Measurements from ENCODE around the gene STARD13. TPM values are rescaled to one million over a fixed set of nuclear protein-coding genes. Genes with fewer than 3 reads are reported as not detected.

The STARD13 gene
- total and polyA plus RNA-seq, 8 donors, result 7.8 to 29.4 (median 16.2) TPM

- H3K4me1 ChIP-seq, result peaks cover 17 to 28% (median 20%) of the 10 kb centered on the region in 3 donors
- no peaks in the 10 kb centered on the region for H3K27me3 ChIP-seq
- 96 to 97% methylated on average over 3 of the region's 3 CpGs for WGBS, 2 donors
- TF ChIP-seq CTCF (IDR thresholded peaks at IDR 0.05), result no peak
- FAIRE-seq (no peak), DNase-seq (no peak), ATAC-seq (no peak)
- intact Hi-C loops (cut with DNase I), result no loop called here
- no peaks in the 10 kb centered on the region for H3K9me3 ChIP-seq
- no peak overlapping the region for H3K4me3 ChIP-seq
- H3K27ac ChIP-seq, result no peak overlapping the region
- no peaks in the 10 kb centered on the region for H3K36me3 ChIP-seq
Observed at GRCh38 chr13:33212396-33212795, 73.2 kb downstream of the STARD13 start.

GRCh38 chr13:33210090-33210489 lies 75.5 kb downstream of the STARD13 start:
- H3K27me3 ChIP-seq, result no peaks in the 10 kb centered on the region
- intact Hi-C loops (cut with DNase I), result no loop called here
- DNase-seq (no peak), ATAC-seq (no peak), FAIRE-seq (no peak)
- no peak overlapping the region for H3K27ac ChIP-seq
- 77 to 90% methylated on average over 2 of the region's 2 CpGs for WGBS, 2 donors
- TF ChIP-seq CTCF (IDR thresholded peaks at IDR 0.05), result no peak
- peaks cover 25 to 47% (median 36%) of the 10 kb centered on the region in 3 donors for H3K4me1 ChIP-seq
- no peaks in the 10 kb centered on the region for H3K9me3 ChIP-seq
- no peak overlapping the region for H3K4me3 ChIP-seq
- H3K36me3 ChIP-seq, result no peaks in the 10 kb centered on the region

- DNase-seq, result peak in 1 of 6 donors; percentile 38
- FAIRE-seq, result no peak
Observed at GRCh38 chr13:33208290-33209220, 77.0 kb downstream of the STARD13 start.

GRCh38 chr13:33207615-33207961 lies 78.0 kb downstream of the STARD13 start:
- TF ChIP-seq CTCF (IDR thresholded peaks at IDR 0.05), result no peak
- 23 to 26% methylated on average over 3 of the region's 3 CpGs for WGBS, 2 donors
- Histone ChIP-seq H3K36me3 (no peaks in the 10 kb centered on the region), H3K27me3 (no peaks in the 10 kb centered on the region), H3K9me3 (no peaks in the 10 kb centered on the region), H3K4me1 (peaks cover 14 to 44% (median 37%) of the 10 kb centered on the region in 3 donors), H3K27ac (peak overlapping the region; percentile 21 to 90 (median 46)), H3K4me3 (no peak overlapping the region)
- intact Hi-C loops (cut with DNase I), result no loop called here
- no peak for FAIRE-seq
- ATAC-seq, result peak; percentile 19 to 35 (median 27)
- DNase-seq, result peak in 3 of 6 donors; percentile 25 to 42 (median 42)

More at GRCh38 chr13:33208290-33209220, 77.0 kb downstream of the STARD13 start:
- 70 to 72% methylated on average over 6 of the region's 6 CpGs for WGBS, 2 donors
- no peaks in the 10 kb centered on the region for H3K9me3 ChIP-seq
- peak in 1 of 4 donors; percentile 10 for ATAC-seq
- H3K27me3 ChIP-seq, result no peaks in the 10 kb centered on the region
- no peaks in the 10 kb centered on the region for H3K36me3 ChIP-seq
- TF ChIP-seq CTCF (IDR thresholded peaks at IDR 0.05), result no peak
- H3K4me1 ChIP-seq, result peaks cover 16 to 48% (median 39%) of the 10 kb centered on the region in 3 donors
- intact Hi-C loops (cut with DNase I), result no loop called here
- no peak overlapping the region for H3K4me3 ChIP-seq
- peak overlapping the region in 2 of 4 donors; percentile 63 to 90 for H3K27ac ChIP-seq
